ENCODE data around the gene LACRT. TPM values are rescaled to one million over a fixed set of nuclear protein-coding genes. Genes with fewer than 3 reads are reported as not detected.
A peak's percentile ranks its signal among the peaks of the same experiment; 100 is the strongest.

LACRT gene
- total and polyA plus RNA-seq, 12 donors: not detected

DNA sequence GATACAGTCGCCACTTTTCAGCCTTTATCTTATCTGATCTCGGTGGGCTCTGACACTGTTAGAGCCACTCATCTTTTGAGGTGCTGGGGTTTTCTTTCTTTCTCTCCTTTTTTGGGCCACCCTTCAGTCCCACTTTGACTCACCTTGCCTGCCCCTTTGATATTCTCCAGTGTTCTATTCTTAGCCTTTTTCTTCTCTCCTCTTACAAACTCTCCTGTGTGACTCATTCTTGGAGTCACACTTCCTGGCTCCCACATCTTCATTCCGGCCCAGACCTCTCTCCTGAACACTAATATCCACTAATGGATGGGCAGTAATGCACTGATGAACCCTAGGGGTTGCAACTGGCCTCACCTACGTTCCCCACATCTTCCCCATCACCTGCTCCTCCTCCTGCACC lies 15.7 kb upstream of the LACRT start:
- H3K36me3 ChIP-seq: no peaks in the 10 kb centered on the region
- no peak overlapping the region for H3K27ac ChIP-seq
- no peak overlapping the region for H3K4me3 ChIP-seq
- WGBS, 2 donors: 39 to 41% methylated on average over 4 of the region's 4 CpGs
- intact Hi-C loops (cut with DNase I): no loop called here
- peaks cover 0 to 48% (median 10%) of the 10 kb centered on the region in 7 donors for H3K27me3 ChIP-seq
- no peak for DNase-seq
- H3K9me3 ChIP-seq: no peaks in the 10 kb centered on the region
- no peaks in the 10 kb centered on the region for H3K4me1 ChIP-seq
- peak in 1 of 8 donors; percentile 82 for ATAC-seq
- no peak for TF ChIP-seq CTCF (IDR thresholded peaks at IDR 0.05)

GRCh38 chr12:54649825-54650224 lies 15.1 kb upstream of the LACRT start:
- DNase-seq (no peak), ATAC-seq (no peak)
- intact Hi-C loops (cut with DNase I): no loop called here
- WGBS, 2 donors: 50 to 74% methylated on average over 1 of the region's 1 CpG
- Histone ChIP-seq H3K4me1 (no peaks in the 10 kb centered on the region), H3K27ac (no peak overlapping the region), H3K4me3 (no peak overlapping the region), H3K9me3 (no peaks in the 10 kb centered on the region), H3K27me3 (peaks cover 0 to 52% (median 10%) of the 10 kb centered on the region in 7 donors), H3K36me3 (no peaks in the 10 kb centered on the region)
- TF ChIP-seq CTCF (IDR thresholded peaks at IDR 0.05): no peak

GRCh38 chr12:54648265-54648664 lies 13.6 kb upstream of the LACRT start, which contains the start of gene DCD:
Gene DCD, minus strand, starts transcription at chr12:54648365. Its CDS starts 62 bp downstream, at chr12:54648303.
- H3K27me3 ChIP-seq: peaks cover 0 to 47% (median 9%) of the 10 kb centered on the region in 7 donors
- ATAC-seq (no peak), DNase-seq (no peak)
- intact Hi-C loops (cut with DNase I): no loop called here
- H3K36me3 ChIP-seq: no peaks in the 10 kb centered on the region
- H3K4me3 ChIP-seq: no peak within 1 kb of the TSS
- H3K9me3 ChIP-seq: no peaks in the 10 kb centered on the region
- WGBS, 2 donors: 65 to 83% methylated on average over 2 of the region's 2 CpGs
- H3K4me1 ChIP-seq: no peaks in the 10 kb centered on the region
- TF ChIP-seq CTCF (IDR thresholded peaks at IDR 0.05): no peak
- H3K27ac ChIP-seq: no peak within 1 kb of the TSS

DNA sequence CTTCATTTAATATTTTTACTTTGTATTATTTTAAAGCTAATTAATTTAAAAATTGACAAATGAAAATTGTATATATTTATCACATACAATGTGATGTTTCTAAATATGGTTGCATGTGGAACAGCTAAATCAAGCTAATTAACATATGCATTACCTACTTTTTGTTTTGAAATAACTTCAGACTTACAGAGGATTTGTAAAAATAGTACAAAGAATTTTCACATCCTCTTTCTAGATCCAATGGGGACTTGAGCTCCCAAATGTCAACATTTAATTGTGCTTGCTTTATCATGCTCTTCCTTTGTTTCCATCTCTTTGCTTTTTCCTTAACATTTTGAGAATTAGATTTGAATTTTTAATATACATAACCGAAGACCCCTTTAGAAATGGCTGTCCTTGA lies 6.9 kb upstream of the LACRT start:
- no peaks in the 10 kb centered on the region for H3K36me3 ChIP-seq
- no peak for TF ChIP-seq CTCF (IDR thresholded peaks at IDR 0.05)
- 90 to 91% methylated on average over 1 of the region's 1 CpG for WGBS, 2 donors
- ATAC-seq: no peak
- peaks cover 0 to 3% (median 0%) of the 10 kb centered on the region in 11 donors for H3K9me3 ChIP-seq
- peaks cover 0 to 23% (median 9%) of the 10 kb centered on the region in 7 donors for H3K27me3 ChIP-seq
- intact Hi-C loops (cut with DNase I): no loop called here
- H3K27ac ChIP-seq: no peak overlapping the region
- no peak overlapping the region for H3K4me3 ChIP-seq
- no peak for DNase-seq
- no peaks in the 10 kb centered on the region for H3K4me1 ChIP-seq

Data from heart right ventricle (tissue), 16 donors.